PC-9 (cell line): ENCODE results near the gene DIAPH2. TPM values are rescaled to one million over a fixed set of nuclear protein-coding genes. Genes with fewer than 3 reads are reported as not detected.
A peak's percentile ranks its signal among the peaks of the same experiment; 100 is the strongest.

Source experiments
- BruUV-seq: library from RNA; stranded (reverse); fragments of 400-500 nt; replicated peaks from 2 replicates; lab custom pipeline; 2021; lab: Mats Ljungman, UMichigan
- CTCF ChIA-PET: fragments of 300-600 bp; sonication (Branson Sonifier 250); formaldehyde crosslinking; loops from one replicate; lab custom pipeline; 2022; ENCODE audit warnings: antibody characterized with exemption; lab: Charles Lee
- POLR2A ChIA-PET: fragments of 300-600 bp; sonication (Branson Sonifier 250); formaldehyde crosslinking; loops from one replicate; lab custom pipeline; 2022; ENCODE audit warnings: antibody characterized with exemption; ENCODE audit not compliant: unreplicated experiment; lab: Charles Lee
- DNase-seq, 2 experiments: peaks; one replicate each; pipeline versions ENCODE4 v3.0.0 to v3.0.0-alpha.2; 2015 to 2022; ENCODE audit warnings: mixed read lengths in 1 of 2
- H2AFZ ChIP-seq: fragments of 200-600 bp; sonication (generic); 2 replicates; pipeline ENCODE4 v1.8.1; 2017; ENCODE audit warnings: antibody characterized with exemption
- H3F3A ChIP-seq: fragments of 200-600 bp; sonication (generic); 2 replicates; pipeline ENCODE4 v1.8.1; 2017; ENCODE audit warnings: antibody characterized with exemption, mild to moderate bottlenecking, low read depth; ENCODE audit not compliant: insufficient read depth
- H3K27ac ChIP-seq: fragments of 200-600 bp; sonication (generic); 2 replicates; pipeline ENCODE4 v1.6.1; 2016; ENCODE audit warnings: mixed run types
- H3K27me3 ChIP-seq: fragments of 200-600 bp; sonication (generic); 2 replicates; pipeline ENCODE4 v1.6.1; 2016; ENCODE audit warnings: low read depth, mixed run types; ENCODE audit not compliant: insufficient read depth
- H3K36me3 ChIP-seq: fragments of 200-600 bp; sonication (generic); 2 replicates; pipeline ENCODE4 v1.6.1; 2016; ENCODE audit warnings: low read depth, mixed run types
- H3K4me1 ChIP-seq: fragments of 200-600 bp; sonication (generic); replicated peaks from 2 replicates; pipeline ENCODE4 v1.6.1; 2016; ENCODE audit warnings: mixed run types; ENCODE audit not compliant: insufficient read depth
- H3K4me2 ChIP-seq: fragments of 200-600 bp; sonication (generic); 2 replicates; pipeline ENCODE4 v1.6.1; 2017; ENCODE audit warnings: mixed run types
- H3K4me3 ChIP-seq: fragments of 200-600 bp; sonication (generic); 2 replicates; pipeline ENCODE4 v1.6.1; 2016; ENCODE audit warnings: mixed run types
- H3K79me2 ChIP-seq: fragments of 200-600 bp; sonication (generic); 2 replicates; pipeline ENCODE4 v1.6.1; 2017; ENCODE audit warnings: low read depth, mixed run types
- H3K9me2 ChIP-seq: fragments of 200-600 bp; sonication (generic); 2 replicates; pipeline ENCODE4 v1.8.1; 2017; ENCODE audit warnings: mild to moderate bottlenecking; ENCODE audit not compliant: insufficient read depth
- H3K9me3 ChIP-seq: fragments of 200-600 bp; sonication (generic); 2 replicates; pipeline ENCODE4 v1.8.1; 2016; ENCODE audit warnings: low read depth; ENCODE audit not compliant: insufficient read depth
- H4K20me1 ChIP-seq: fragments of 200-600 bp; sonication (generic); 2 replicates; pipeline ENCODE4 v1.8.1; 2017; ENCODE audit not compliant: insufficient read depth
- EZH2 ChIP-seq: fragments of 200-600 bp; sonication (generic); IDR thresholded peaks from 2 replicates; pipeline ENCODE4 v1.8.0; 2017; ENCODE audit warnings: antibody characterized with exemption, low read depth
- intact Hi-C: fragments of 100-400 bp; cut with micrococcal nuclease; formaldehyde crosslinking; loops from one replicate; pipeline ENCODE4 v1.10.0; 2022; ENCODE audit not compliant: unreplicated experiment
- total RNA-seq: library from RNA; stranded (reverse); gene quantifications from 2 replicates; pipeline ENCODE4 v1.2.3, GENCODE V29; 2021
- TF ChIP-seq, protein P1 (sequence below): fragments of 200-600 bp; sonication (generic); conservative IDR thresholded peaks from 2 replicates; pipeline ENCODE4 v1.6.1; 2017; ENCODE audit warnings: mixed run types, antibody characterized with exemption, mild to moderate bottlenecking, moderate library complexity

DIAPH2 gene
- total RNA-seq, 1 experiment from 2014 or later: 12.0 TPM

DNA sequence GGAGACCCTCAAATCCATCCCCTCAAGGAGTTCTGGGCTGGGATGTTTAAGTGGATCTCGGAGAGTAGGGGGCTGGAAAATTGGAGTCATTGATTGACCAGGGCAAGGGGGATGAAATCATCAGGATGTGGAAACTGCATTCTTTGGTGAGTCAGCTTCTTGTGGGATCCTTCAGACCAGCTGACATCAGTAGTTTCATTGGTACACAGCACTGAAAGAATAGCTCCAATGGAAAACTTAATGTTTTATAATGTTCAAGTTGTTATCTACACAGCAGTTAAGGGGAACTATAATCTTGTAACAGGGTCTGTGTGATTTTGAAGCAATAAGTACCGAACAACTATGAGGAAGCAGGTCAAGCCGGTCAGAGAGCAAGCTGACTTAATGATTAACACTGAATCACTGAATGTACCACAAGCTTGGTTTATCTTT is 705.1 kb downstream of the DIAPH2 start:
- no peaks in the 10 kb centered on the region for H3K36me3 ChIP-seq

DNA sequence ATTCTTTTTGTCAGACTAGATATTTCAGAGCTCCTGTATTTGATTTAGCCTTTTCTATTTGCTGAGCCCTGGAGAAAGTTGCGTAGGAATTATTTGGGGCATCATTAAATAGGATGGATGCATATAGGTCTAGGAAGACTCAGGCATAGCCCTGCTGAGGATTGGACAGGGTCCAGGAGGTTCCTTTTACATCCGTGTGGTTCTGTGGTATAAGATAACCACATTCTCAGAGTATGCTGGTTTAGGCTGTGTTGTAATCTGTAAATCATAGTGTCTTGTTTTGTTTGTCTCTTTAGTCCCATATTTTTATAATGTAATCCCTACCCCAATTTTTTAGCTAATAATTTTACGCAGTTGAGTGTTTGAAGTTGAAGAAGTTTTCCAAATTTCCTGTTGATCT is 712.7 kb downstream of the DIAPH2 start:
- H3K27ac ChIP-seq: no peak overlapping the region
- H3K4me1 ChIP-seq: peaks cover 29% of the 10 kb centered on the region
- no peak overlapping the region for H3K4me3 ChIP-seq
- H2AFZ ChIP-seq: no peak overlapping the region
- H3K4me2 ChIP-seq: no peak overlapping the region
- DNase-seq: no peak
- no peaks in the 10 kb centered on the region for H3K9me3 ChIP-seq
- H3K79me2 ChIP-seq: no peaks in the 10 kb centered on the region
- POLR2A ChIA-PET: no interaction called here
- no peaks in the 10 kb centered on the region for H3K9me2 ChIP-seq
- H4K20me1 ChIP-seq: no peaks in the 10 kb centered on the region
- intact Hi-C loops: no loop called here
- H3K36me3 ChIP-seq: no peaks in the 10 kb centered on the region
- H3K27me3 ChIP-seq: no peaks in the 10 kb centered on the region
- peaks cover 15% of the 10 kb centered on the region; the same call in 1 of the 2 replicates for H3F3A ChIP-seq
- BruUV-seq: no TSS peak
- CTCF ChIA-PET: no interaction called here
- no peak for TF ChIP-seq EZH2
- TF ChIP-seq, protein P1, sequence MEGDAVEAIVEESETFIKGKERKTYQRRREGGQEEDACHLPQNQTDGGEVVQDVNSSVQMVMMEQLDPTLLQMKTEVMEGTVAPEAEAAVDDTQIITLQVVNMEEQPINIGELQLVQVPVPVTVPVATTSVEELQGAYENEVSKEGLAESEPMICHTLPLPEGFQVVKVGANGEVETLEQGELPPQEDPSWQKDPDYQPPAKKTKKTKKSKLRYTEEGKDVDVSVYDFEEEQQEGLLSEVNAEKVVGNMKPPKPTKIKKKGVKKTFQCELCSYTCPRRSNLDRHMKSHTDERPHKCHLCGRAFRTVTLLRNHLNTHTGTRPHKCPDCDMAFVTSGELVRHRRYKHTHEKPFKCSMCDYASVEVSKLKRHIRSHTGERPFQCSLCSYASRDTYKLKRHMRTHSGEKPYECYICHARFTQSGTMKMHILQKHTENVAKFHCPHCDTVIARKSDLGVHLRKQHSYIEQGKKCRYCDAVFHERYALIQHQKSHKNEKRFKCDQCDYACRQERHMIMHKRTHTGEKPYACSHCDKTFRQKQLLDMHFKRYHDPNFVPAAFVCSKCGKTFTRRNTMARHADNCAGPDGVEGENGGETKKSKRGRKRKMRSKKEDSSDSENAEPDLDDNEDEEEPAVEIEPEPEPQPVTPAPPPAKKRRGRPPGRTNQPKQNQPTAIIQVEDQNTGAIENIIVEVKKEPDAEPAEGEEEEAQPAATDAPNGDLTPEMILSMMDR: no peak

More for the DNA sequence above, 705.1 kb downstream of the DIAPH2 start:
- peak overlapping the region; percentile 73 for H3K27ac ChIP-seq
- no peak overlapping the region for H2AFZ ChIP-seq
- no peak overlapping the region for H3K4me3 ChIP-seq
- TF ChIP-seq, protein P1: no peak
- no peak for TF ChIP-seq EZH2
- 0 out of 2 replicates have a peak, but pooled peaks cover 10% of the 10 kb centered on the region for H3K4me1 ChIP-seq
- BruUV-seq: no TSS peak
- POLR2A ChIA-PET: no interaction called here
- no peaks in the 10 kb centered on the region for H3K9me3 ChIP-seq
- H4K20me1 ChIP-seq: no peaks in the 10 kb centered on the region
- H3K79me2 ChIP-seq: no peaks in the 10 kb centered on the region
- H3F3A ChIP-seq: no peaks in the 10 kb centered on the region; the same call in 1 of the 2 replicates
- no peaks in the 10 kb centered on the region for H3K9me2 ChIP-seq
- H3K27me3 ChIP-seq: no peaks in the 10 kb centered on the region
- DNase-seq: peak in 1 of 2 experiments; percentile 39
- peak overlapping the region; percentile 31; the same call in 1 of the 2 replicates for H3K4me2 ChIP-seq
- intact Hi-C loops: no loop called here
- CTCF ChIA-PET: interaction anchor here (0.6 kb wide), 2 partner anchors 267 to 572 kb away, joined by 4 to 5 read pairs; no protein-coding TSS in a partner anchor

DNA sequence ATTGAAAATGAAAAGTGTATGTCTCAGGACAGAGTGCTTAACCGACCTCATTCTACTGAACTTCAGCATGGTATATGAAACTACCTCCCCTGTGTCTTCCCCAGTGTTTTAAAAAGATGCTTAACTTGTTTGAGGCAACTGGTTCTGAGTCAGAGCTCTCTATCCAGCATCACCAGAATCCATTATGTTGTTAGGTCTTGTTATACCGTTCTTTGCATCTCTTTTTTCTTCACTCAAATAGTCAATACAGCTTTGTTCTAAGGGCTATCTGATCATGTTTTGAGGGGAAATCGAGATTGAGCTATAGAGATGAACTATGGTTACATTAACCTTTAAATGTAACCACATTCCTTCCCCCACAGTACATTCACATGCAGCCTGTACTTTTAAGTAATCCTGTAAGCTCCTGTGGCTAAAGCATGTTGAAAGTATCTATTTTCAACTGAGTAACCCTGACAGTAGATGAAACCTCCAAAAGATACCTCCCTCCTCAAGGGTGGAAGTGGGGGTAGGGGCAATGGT is 713.4 kb downstream of the DIAPH2 start:
- Histone ChIP-seq H3K4me2 (no peak overlapping the region), H3K9me3 (no peaks in the 10 kb centered on the region), H3K27ac (no peak overlapping the region), H4K20me1 (no peaks in the 10 kb centered on the region), H3K36me3 (no peaks in the 10 kb centered on the region), H3K9me2 (no peaks in the 10 kb centered on the region), H3K27me3 (no peaks in the 10 kb centered on the region), H3K79me2 (no peaks in the 10 kb centered on the region), H3K4me1 (peaks cover 29% of the 10 kb centered on the region), H3K4me3 (no peak overlapping the region), H3F3A (peaks cover 15% of the 10 kb centered on the region; the same call in 1 of the 2 replicates), H2AFZ (no peak overlapping the region)
- POLR2A ChIA-PET: no interaction called here
- intact Hi-C loops: no loop called here
- no peak for DNase-seq
- TF ChIP-seq, protein P1: no peak
- TF ChIP-seq EZH2: no peak
- no TSS peak for BruUV-seq
- CTCF ChIA-PET: no interaction called here
